WTC11 (cell line): Measurements from ENCODE around the gene SPDYE6. TPM values are rescaled to one million over a fixed set of nuclear protein-coding genes. Genes with fewer than 3 reads are reported as not detected.
A peak's percentile ranks its signal among the peaks of the same experiment; 100 is the strongest.

Source experiments
- ATAC-seq: fragments of 200-7000 bp; cut with Tn5 transposase; 2 replicates; pipeline ENCODE4 v1.10.0; 2021; ENCODE audit warnings: mild to moderate bottlenecking, moderate library complexity
- CTCF ChIA-PET: fragments of 300-600 bp; sonication (Branson Sonifier 250); formaldehyde crosslinking; loops from one replicate; lab custom pipeline; 2021; ENCODE audit warnings: antibody characterized with exemption; lab: Charles Lee
- POLR2A ChIA-PET: fragments of 350-600 bp; sonication (Branson Sonifier 250); formaldehyde crosslinking; loops from one replicate; lab custom pipeline; 2021; ENCODE audit warnings: antibody characterized with exemption; lab: Charles Lee
- DNase-seq: peaks from one replicate; pipeline ENCODE4 v3.0.0; 2021; ENCODE audit warnings: low spot score
- H3K27ac Mint-ChIP-seq: 2 replicates; pipeline ENCODE4 v1.8.0; 2021; ENCODE audit warnings: mixed read lengths
- H3K27me3 Mint-ChIP-seq: 2 replicates; pipeline ENCODE4 v1.8.0; 2021; ENCODE audit warnings: low read depth, mild to moderate bottlenecking, moderate library complexity, mixed read lengths
- H3K36me3 Mint-ChIP-seq: 2 replicates; pipeline ENCODE4 v1.8.0; 2021; ENCODE audit warnings: mixed read lengths
- H3K4me1 Mint-ChIP-seq: 2 replicates; pipeline ENCODE4 v1.8.0; 2022; ENCODE audit warnings: mixed read lengths
- H3K4me3 Mint-ChIP-seq: 2 replicates; pipeline ENCODE4 v1.8.0; 2021; ENCODE audit warnings: mild to moderate bottlenecking, moderate library complexity, mixed read lengths
- H3K9me3 Mint-ChIP-seq: 2 replicates; pipeline ENCODE4 v1.8.0; 2021; ENCODE audit warnings: mixed read lengths
- CREB1 ChIP-seq: sonication (generic); formaldehyde crosslinking; IDR thresholded peaks from 2 replicates; pipeline ENCODE4 v1.8.0; 2023; ENCODE audit warnings: mild to moderate bottlenecking, missing genetic modification reagents
- E2F1 ChIP-seq: sonication (generic); formaldehyde crosslinking; IDR thresholded peaks from 2 replicates; pipeline ENCODE4 v1.8.0; 2022; ENCODE audit warnings: mild to moderate bottlenecking, missing genetic modification reagents
- ESRRA ChIP-seq: sonication (generic); formaldehyde crosslinking; IDR thresholded peaks from 2 replicates; pipeline ENCODE4 v1.8.1; 2022; ENCODE audit warnings: mild to moderate bottlenecking, missing genetic modification reagents, borderline replicate concordance
- ETV6 ChIP-seq: sonication (generic); formaldehyde crosslinking; IDR thresholded peaks from 2 replicates; pipeline ENCODE4 v1.8.1; 2022; ENCODE audit warnings: mild to moderate bottlenecking, missing genetic modification reagents
- HMGA2 ChIP-seq: fragments of 250-450 bp; sonication (Bioruptor Pico); IDR thresholded peaks from 2 replicates; pipeline ENCODE4 v1.4.0; 2021; ENCODE audit warnings: mild to moderate bottlenecking, moderate library complexity
- IRF2 ChIP-seq: sonication (generic); formaldehyde crosslinking; IDR thresholded peaks from 2 replicates; pipeline ENCODE4 v1.8.0; 2022; ENCODE audit warnings: low read depth, missing genetic modification reagents, borderline replicate concordance
- JAZF1 ChIP-seq: fragments of 250-450 bp; sonication (Bioruptor Pico); IDR thresholded peaks from 2 replicates; pipeline ENCODE4 v1.9.0; 2021; ENCODE audit warnings: moderate library complexity, mild to moderate bottlenecking, inconsistent platforms
- KAT7 ChIP-seq: sonication (generic); formaldehyde crosslinking; IDR thresholded peaks from 2 replicates; pipeline ENCODE4 v1.8.1; 2023; ENCODE audit warnings: missing genetic modification reagents, mild to moderate bottlenecking, borderline replicate concordance
- NR2C2 ChIP-seq: sonication (generic); formaldehyde crosslinking; IDR thresholded peaks from 2 replicates; pipeline ENCODE4 v1.8.0; 2022; ENCODE audit warnings: mild to moderate bottlenecking, missing genetic modification reagents
- PRRX2 ChIP-seq: fragments of 250-450 bp; sonication (Bioruptor Pico); IDR thresholded peaks from 2 replicates; pipeline ENCODE4 v1.8.0; 2021; ENCODE audit warnings: mild to moderate bottlenecking
- RORB ChIP-seq: fragments of 250-450 bp; sonication (Bioruptor Pico); IDR thresholded peaks from 2 replicates; pipeline ENCODE4 v1.9.0; 2021; ENCODE audit warnings: mild to moderate bottlenecking
- SMAD4 ChIP-seq: sonication (generic); formaldehyde crosslinking; IDR thresholded peaks from 2 replicates; pipeline ENCODE4 v1.8.0; 2022; ENCODE audit warnings: mild to moderate bottlenecking, missing genetic modification reagents
- SP1 ChIP-seq: sonication (generic); formaldehyde crosslinking; conservative IDR thresholded peaks from 2 replicates; pipeline ENCODE4 v1.8.1; 2022; ENCODE audit warnings: missing genetic modification reagents
- TCF7 ChIP-seq: sonication (generic); formaldehyde crosslinking; IDR thresholded peaks from 2 replicates; pipeline ENCODE4 v1.8.0; 2022; ENCODE audit warnings: mild to moderate bottlenecking, low read depth, missing genetic modification reagents, moderate library complexity
- USF1 ChIP-seq: sonication (generic); formaldehyde crosslinking; IDR thresholded peaks from 2 replicates; pipeline ENCODE4 v1.8.0; 2022; ENCODE audit warnings: mild to moderate bottlenecking, missing genetic modification reagents
- ZBTB21 ChIP-seq: sonication (generic); formaldehyde crosslinking; IDR thresholded peaks from 2 replicates; pipeline ENCODE4 v1.8.1; 2023; ENCODE audit warnings: mild to moderate bottlenecking, missing genetic modification reagents, borderline replicate concordance
- ZNF138 ChIP-seq: sonication (generic); formaldehyde crosslinking; conservative IDR thresholded peaks from 2 replicates; pipeline ENCODE4 v1.8.1; 2022; ENCODE audit warnings: mild to moderate bottlenecking, moderate library complexity, missing genetic modification reagents
- ZNF232 ChIP-seq: sonication (generic); formaldehyde crosslinking; IDR thresholded peaks from 2 replicates; pipeline ENCODE4 v1.8.0; 2022; ENCODE audit warnings: mild to moderate bottlenecking, missing genetic modification reagents
- ZNF317 ChIP-seq: sonication (generic); formaldehyde crosslinking; IDR thresholded peaks from 2 replicates; pipeline ENCODE4 v1.8.1; 2023; ENCODE audit warnings: low read depth, mild to moderate bottlenecking, moderate library complexity, missing genetic modification reagents, borderline replicate concordance
- ZNF671 ChIP-seq: fragments of 250-450 bp; sonication (Bioruptor Pico); IDR thresholded peaks from 2 replicates; pipeline ENCODE4 v1.8.0; 2021; ENCODE audit warnings: mild to moderate bottlenecking
- ZSCAN18 ChIP-seq: fragments of 250-450 bp; sonication (Bioruptor Pico); IDR thresholded peaks from 2 replicates; pipeline ENCODE4 v2.1.2; 2022; ENCODE audit warnings: mild to moderate bottlenecking, moderate library complexity
- total RNA-seq: library from RNA; stranded (reverse); gene quantifications from 3 replicates; pipeline ENCODE4 v1.2.3, GENCODE V29; 2021
- TF ChIP-seq, protein P1 (sequence below): fragments of 250-450 bp; sonication (Bioruptor Pico); IDR thresholded peaks from 2 replicates; pipeline ENCODE4 v1.9.0; 2021; ENCODE audit warnings: moderate library complexity, mild to moderate bottlenecking, inconsistent platforms, borderline replicate concordance

SPDYE6 gene
- total RNA-seq, 1 experiment from 2014 or later, result not detected

DNA sequence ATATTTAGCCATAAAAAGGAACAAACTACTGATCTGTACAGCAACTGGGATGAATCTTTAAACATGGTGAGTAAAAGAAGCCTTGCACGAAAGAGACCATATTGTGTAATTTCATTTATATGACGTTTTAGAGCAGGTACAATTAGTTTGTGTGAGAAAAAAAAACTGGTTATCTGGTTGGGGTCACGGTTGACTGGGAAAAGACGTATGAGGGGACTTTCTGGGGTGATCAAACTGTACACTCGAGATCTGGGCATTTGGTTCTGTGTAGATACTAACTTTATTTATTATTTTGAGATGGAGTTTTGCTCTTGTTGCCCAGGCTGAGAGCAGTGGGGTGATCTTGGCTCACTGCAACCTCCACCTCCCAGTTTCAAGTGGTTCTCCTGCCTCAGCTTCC lies 44.1 kb upstream of the SPDYE6 start:
- DNase-seq (no peak), ATAC-seq (no peak)
- Mint-ChIP-seq H3K9me3 (no peaks in the 10 kb centered on the region), H3K27me3 (no peaks in the 10 kb centered on the region), H3K27ac (no peak overlapping the region), H3K36me3 (peaks cover 40% of the 10 kb centered on the region), H3K4me1 (peaks cover 5% of the 10 kb centered on the region), H3K4me3 (no peak overlapping the region)
- no peak for TF ChIP-seq JAZF1
- ChIA-PET POLR2A (no interaction called here), CTCF (interaction anchor here (0.6 kb wide), 1 partner anchor 358 kb away, joined by 3 read pairs; no protein-coding TSS in a partner anchor)

DNA sequence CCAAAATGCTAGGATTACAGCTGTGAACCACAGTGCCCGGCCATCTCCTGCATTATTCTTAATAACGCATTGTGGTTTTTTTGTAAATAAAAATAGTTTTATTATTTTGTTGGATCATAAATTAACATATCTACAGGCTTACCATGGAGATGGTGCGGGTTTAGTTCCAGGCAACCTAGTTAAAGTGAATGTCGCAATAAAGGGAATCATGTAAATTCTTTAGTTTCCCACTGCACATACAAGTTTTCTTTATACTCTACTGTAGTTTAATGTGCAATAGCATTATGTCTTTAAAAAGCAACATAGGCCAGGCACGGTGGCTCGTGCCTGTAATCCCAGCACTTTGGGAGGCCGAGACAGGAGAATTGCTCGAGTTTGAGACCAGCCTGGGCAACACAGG lies 42.3 kb upstream of the SPDYE6 start:
- TF ChIP-seq TCF7 (CRISPR knock-in tag), result no peak
- TF ChIP-seq ETV6 (CRISPR knock-in tag), result no peak
- H3K27me3 Mint-ChIP-seq, result no peaks in the 10 kb centered on the region
- H3K36me3 Mint-ChIP-seq, result peaks cover 35% of the 10 kb centered on the region
- H3K4me3 Mint-ChIP-seq, result no peak overlapping the region
- H3K27ac Mint-ChIP-seq, result no peak overlapping the region
- CTCF ChIA-PET, result no interaction called here
- DNase-seq (no peak), ATAC-seq (no peak)
- no peaks in the 10 kb centered on the region for H3K9me3 Mint-ChIP-seq
- POLR2A ChIA-PET, result no interaction called here
- H3K4me1 Mint-ChIP-seq, result peaks cover 5% of the 10 kb centered on the region

- Mint-ChIP-seq H3K4me3 (peak overlapping the region; percentile 88), H3K9me3 (no peaks in the 10 kb centered on the region), H3K4me1 (peaks cover 5% of the 10 kb centered on the region), H3K36me3 (peaks cover 25% of the 10 kb centered on the region), H3K27me3 (no peaks in the 10 kb centered on the region)
- DNase-seq (no peak), ATAC-seq (no peak)
- CTCF ChIA-PET, result interaction anchor here (1.2 to 2.1 kb wide), 4 partner anchors 36 to 117 kb away, joined by 3 to 12 read pairs (median 7); partner anchors contain the start of gene ORAI2
- TF ChIP-seq SP1 (CRISPR knock-in tag), result no peak
- 0 out of 2 replicates have a peak, but pooled peaks have one; percentile 8 for TF ChIP-seq KAT7 (CRISPR knock-in tag)
- TF ChIP-seq, all 79 proteins: peak for 1
- POLR2A ChIA-PET, result interaction anchor here (0.7 to 2.0 kb wide), 3 partner anchors 33 to 632 kb away, joined by 3 to 8 read pairs (median 4); no protein-coding TSS in a partner anchor
- H3K27ac Mint-ChIP-seq, result peak overlapping the region; percentile 99
Measured at GRCh38 chr7:102396710-102397019, 40.4 kb upstream of the SPDYE6 start.

- DNase-seq, result peak; percentile 87
- Mint-ChIP-seq H3K27ac (peak within 1 kb of the TSS; percentile 99), H3K9me3 (no peaks in the 10 kb centered on the region), H3K36me3 (peaks cover 24% of the 10 kb centered on the region), H3K4me3 (peak within 1 kb of the TSS; percentile 88), H3K4me1 (peaks cover 5% of the 10 kb centered on the region), H3K27me3 (no peaks in the 10 kb centered on the region)
- peak; percentile 97 for ATAC-seq
- POLR2A ChIA-PET, result interaction anchor here (0.5 to 2.0 kb wide), 9 partner anchors 9 to 103 kb away, joined by 3 to 9 read pairs (median 4); no protein-coding TSS in a partner anchor
- CTCF ChIA-PET, result interaction anchor here (0.7 to 2.9 kb wide), 13 partner anchors 9 to 123 kb away, joined by 3 to 13 read pairs (median 3); partner anchors contain the start of genes ALKBH4 and ORAI2
- TF ChIP-seq ZNF317 (no peak), ZBTB21 (CRISPR knock-in tag) (0 out of 2 replicates have a peak, but pooled peaks have one; percentile 13), TCF7 (CRISPR knock-in tag) (no peak), ESRRA (CRISPR knock-in tag) (no peak), ZNF671 (CRISPR knock-in tag) (no peak; the same call in 1 of the 2 replicates), NR2C2 (CRISPR knock-in tag) (no peak), E2F1 (CRISPR knock-in tag) (no peak), PRRX2 (CRISPR knock-in tag) (no peak; the same call in 1 of the 2 replicates), USF1 (CRISPR knock-in tag) (no peak), ZNF138 (no peak), CREB1 (CRISPR knock-in tag) (peak; percentile 37), JAZF1 (no peak), RORB (CRISPR knock-in tag) (no peak), IRF2 (CRISPR knock-in tag) (no peak), ZNF232 (no peak; the same call in 1 of the 2 replicates), HMGA2 (CRISPR knock-in tag) (no peak), SMAD4 (no peak), ZSCAN18 (CRISPR knock-in tag) (no peak)
- TF ChIP-seq, protein P1, sequence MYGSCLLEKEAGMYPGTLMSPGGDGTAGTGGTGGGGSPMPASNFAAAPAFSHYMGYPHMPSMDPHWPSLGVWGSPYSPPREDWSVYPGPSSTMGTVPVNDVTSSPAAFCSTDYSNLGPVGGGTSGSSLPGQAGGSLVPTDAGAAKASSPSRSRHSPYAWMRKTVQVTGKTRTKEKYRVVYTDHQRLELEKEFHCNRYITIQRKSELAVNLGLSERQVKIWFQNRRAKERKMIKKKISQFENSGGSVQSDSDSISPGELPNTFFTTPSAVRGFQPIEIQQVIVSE (CRISPR knock-in tag), result peak; percentile 20; the same call in 1 of the 2 replicates
Measured at GRCh38 chr7:102395873-102396709, 39.8 kb upstream of the SPDYE6 start, which contains the start of gene PRKRIP1. PRKRIP1 (plus strand) TSS chr7:102396363; CDS start chr7:102396412, 49 bp downstream.
